HG03060 (cell line): ENCODE data around the gene S100PBP.

Source experiments
- ATAC-seq: cut with Tn5 transposase; IDR thresholded peaks from one replicate; pipeline ENCODE4 v1.9.1; 2021; ENCODE audit warnings: low read depth, moderate number of reproducible peaks; ENCODE audit not compliant: unreplicated experiment

The S100PBP gene

GRCh38 chr1:32868085-32868484, 50.6 kb downstream of the S100PBP start:
- no peak for ATAC-seq

DNA sequence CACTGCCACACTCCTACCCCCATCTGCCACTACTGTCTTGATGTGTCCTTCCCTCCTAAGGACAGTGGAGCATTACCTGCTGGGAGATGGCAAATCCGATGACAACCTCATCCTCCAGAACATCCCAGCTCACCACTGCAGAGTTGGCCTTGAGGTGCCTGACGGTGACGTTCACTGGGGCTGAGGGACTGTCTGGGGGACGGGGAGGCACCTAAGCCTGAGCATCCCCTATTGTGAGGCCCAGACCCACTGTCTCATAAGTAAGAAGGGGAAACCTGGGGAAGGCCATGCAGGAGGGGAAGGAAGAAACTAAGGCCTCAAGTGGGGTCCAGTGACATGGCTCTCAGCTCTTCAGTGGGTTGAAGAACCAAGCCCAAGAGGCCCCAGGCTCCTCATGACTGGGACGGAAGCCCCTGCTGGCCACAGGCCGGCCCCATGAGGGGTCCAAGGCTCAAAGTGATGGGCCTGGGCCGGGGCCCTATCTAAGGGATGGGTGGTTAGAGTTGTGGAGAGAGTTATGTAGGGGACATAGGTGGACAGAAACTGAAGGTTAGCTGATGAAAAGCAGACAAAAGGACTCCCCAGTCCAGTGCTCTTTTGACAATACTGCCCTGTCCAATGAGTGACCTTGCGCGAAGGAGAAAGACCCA, 51.5 kb downstream of the S100PBP start:
- no peak for ATAC-seq

GRCh38 chr1:32869923-32870614, 52.6 kb downstream of the S100PBP start:
- ATAC-seq, result no peak

- no peak for ATAC-seq
Observed at GRCh38 chr1:32870615-32871363, 53.3 kb downstream of the S100PBP start, which contains the start of gene FNDC5. Gene FNDC5, minus strand, starts transcription at chr1:32870912.

DNA sequence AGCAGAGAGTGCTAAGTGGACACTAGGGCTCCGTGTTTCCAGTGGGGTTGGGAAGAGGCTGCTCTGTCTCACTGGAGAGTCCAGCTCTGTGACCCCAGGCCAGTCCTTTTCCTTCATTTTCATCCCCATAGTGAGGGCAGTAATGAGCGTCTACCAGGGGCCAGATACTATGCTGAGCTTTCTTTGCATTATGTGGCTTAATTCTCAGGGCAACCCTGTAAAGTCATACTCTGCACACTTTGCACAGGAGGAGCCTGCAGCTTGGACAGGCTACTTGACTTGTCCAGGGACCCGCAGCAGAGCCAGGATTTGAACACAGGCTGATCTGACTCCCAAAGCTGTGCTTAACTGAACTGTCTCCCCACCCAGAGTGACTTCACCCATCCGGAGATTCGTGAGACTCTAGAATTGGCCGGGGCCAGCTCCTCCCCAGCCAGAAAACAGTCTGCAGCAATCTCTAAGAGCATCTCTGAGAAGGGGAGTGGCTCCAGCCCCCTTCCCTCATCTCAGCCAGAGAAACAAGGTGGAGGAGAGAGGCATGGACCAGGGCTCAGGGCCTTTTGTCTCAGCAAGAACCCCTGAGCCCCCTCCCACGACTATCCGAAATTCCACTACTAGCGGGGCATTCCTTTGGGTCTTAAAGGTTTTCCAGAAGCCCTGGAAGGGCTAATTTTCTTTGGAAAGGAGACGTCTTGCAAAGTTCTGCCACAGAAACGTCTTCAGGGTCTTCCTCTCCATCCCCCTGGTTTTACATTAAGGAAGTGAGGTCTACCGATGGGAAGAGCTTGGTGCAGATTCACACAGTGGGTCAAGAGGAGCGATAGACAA, 54.1 kb downstream of the S100PBP start:
- ATAC-seq, result no peak

- ATAC-seq, result no peak
Observed at GRCh38 chr1:32872192-32872460, 54.7 kb downstream of the S100PBP start.

DNA sequence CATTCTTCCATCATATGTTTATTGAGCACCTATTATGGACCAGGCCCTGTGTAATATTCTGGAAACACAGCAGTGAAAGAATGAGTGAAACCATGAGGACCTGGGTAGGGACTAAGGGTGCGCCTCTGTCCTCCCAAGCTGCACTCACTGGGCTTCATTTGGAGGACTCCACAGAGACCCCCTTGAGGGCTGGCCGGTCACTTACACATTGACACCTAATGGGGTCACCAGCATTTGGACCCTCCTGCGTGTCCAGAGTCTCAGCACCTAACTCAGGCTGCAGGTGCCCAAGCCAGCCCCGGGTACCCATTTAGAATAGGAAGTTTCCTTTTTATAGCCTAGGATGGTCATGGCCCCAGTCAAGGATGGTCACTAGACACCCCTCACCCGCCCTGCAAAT, 56.0 kb downstream of the S100PBP start:
- ATAC-seq, result no peak

DNA sequence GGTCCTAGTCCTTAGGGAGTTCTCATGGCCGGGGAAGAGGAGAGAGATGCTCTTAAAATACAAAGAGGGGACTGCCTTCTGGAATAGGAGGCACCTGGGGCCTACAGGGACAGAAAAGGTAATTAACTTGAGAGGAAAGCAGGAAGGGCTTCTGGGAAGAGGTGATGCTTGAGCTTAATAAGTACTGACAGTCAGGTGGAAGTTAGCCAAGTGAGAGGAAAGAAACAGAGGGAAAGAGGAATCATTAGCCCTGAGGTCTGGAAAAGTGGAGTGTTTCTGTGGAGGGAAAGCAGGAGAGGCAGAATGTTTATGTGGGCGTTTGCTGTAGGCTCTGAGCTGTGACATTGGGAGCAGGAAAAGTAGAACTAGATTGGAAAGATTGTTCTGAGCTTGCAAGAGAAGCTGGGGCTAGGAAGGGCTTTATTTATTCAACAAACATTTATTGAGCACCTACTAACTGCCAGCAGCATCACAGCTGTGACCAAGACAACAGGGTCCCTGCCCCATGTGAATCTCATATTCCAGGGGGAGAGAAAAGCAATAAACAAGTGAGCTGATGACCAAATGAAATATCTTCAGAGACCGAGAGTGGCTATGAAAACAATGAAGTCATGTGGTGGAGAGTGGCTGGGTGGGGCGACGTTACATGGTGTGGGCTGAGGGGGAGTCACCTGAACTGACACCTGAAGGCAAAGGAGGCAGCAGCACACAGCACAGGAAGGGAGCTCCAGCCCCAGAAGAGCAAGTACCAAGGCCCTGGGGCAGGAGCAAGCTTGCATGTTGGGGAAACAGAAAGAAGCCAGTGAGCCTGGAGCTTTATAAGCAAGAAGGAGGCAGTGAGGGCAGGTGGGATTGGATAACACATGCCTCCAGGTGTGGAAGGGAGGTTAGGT, 57.7 kb downstream of the S100PBP start:
- ATAC-seq, result no peak

DNA sequence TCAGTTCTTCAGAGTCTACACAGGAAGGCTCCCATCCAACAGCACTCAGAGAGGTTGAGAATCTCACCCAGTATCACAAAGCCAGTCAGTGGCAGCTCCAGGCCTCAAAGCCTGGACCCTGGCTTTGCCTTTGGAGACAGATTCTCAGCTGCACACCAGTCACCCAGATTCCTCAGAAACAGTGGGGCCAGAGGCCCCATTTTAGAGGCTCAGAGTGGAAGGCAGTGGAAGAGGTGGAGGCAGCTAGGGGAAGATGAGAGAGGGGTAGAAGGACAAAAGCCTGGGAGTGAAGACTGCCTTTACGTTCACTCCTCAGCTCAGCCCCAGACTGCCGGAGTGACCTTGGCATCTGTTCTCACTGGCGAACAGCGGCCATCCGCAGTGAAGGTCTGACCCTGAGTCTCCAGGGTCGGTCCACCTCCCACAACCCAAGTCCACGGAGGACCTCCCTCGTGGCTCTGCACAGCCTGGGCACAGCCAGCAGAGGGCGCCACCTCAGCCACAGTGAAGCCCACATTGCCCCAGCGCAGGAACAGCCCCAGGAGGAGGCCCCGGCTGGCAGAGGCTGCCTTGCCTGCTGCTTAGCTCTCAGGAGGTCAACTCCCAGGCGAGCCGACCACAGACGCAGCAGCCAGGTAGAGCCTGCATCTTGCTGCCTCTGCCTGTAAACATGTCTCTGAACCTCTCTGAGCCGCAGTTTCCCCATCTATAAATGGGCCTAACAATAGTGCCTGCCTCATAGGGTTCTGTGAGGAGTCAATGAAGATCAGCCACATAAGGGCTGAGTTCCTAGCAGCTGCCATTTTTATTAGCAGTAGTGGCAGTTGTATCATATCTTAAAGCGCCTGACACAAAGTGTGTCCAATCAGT, 59.1 kb downstream of the S100PBP start:
- ATAC-seq, result no peak

DNA sequence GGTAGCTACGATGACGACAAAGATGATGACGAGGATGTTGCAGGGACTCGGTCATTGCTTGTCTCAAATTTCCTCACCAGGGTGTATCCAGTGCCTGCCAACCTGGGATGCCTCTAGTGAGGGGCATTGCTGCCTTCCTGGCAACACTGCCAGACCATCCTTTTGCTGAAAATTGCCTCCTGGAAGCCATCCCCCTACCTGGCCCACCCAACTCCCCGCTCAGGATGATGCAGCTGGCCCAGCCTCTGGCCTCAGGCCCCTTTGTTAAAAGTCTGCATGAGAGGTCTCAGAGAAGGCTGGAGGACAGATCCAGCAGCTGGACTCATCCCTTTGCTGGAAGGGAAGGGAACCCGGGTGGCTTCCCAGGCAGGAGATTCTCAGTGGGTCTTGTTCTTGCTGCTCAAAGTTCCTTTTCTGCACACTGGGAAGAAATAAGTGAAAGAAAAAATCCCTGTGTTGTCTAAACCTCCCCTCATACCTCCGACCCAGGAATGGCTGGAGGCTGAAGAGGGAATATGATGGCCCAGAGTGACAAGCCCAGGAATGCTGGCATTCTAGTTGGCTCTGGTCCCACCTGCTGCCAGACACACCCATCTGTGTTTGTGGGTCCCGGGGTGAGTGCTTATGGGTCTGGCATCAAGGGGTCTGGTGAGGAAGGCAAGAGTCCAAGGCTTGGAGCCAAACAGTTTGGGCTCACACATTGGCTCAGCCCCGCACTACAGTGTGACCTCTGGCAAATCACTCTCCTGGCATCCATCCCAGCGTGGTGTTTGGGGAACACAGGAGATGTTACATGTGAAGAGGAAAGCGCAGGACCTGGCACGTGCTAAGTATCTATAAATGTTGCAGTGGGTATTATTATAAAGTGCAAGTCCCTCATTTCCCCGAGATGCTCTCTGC, 60.0 kb downstream of the S100PBP start:
- ATAC-seq, result no peak

DNA sequence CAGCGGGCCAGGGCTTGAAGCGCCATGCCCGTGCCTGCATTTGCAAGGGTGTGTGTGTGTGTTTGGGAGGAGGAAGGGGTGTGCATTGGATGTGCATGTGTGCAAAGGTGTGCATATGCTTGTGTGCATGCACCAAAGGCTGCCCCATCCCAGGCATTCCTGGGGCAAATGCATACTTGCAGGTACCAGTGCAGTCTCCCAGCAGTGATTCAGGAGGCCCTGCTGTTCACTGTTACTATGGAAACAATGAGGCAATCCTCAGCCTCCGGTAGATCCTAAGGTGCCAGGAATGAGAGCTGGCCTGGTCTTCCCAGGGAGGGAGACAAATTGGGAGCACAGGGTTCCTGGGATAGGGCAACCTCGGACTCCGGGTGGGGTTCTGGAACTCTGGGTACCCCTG, 60.7 kb downstream of the S100PBP start:
- ATAC-seq, result no peak

DNA sequence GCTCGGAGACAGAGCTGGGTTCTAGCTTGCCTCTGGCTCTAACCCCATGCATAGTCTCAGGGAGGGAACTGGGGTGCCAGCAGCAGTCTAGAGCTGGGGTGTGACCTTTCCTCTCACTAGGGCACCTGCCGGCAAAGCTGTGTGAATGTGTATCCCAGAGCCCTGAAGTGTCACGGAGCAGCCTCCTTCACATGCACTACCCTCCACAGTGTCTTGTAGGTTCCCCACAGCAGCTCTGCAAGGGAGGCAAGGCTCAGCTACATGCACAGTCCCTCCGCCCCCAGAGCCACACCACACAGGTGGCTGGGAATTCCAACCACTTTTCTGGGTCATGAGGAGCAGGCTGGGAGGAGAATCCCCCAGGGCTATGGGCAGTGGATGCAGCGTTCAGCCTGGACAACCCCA, 61.2 kb downstream of the S100PBP start:
- ATAC-seq, result no peak

- ATAC-seq, result no peak
Observed at GRCh38 chr1:32881291-32881690, 63.8 kb downstream of the S100PBP start.

DNA sequence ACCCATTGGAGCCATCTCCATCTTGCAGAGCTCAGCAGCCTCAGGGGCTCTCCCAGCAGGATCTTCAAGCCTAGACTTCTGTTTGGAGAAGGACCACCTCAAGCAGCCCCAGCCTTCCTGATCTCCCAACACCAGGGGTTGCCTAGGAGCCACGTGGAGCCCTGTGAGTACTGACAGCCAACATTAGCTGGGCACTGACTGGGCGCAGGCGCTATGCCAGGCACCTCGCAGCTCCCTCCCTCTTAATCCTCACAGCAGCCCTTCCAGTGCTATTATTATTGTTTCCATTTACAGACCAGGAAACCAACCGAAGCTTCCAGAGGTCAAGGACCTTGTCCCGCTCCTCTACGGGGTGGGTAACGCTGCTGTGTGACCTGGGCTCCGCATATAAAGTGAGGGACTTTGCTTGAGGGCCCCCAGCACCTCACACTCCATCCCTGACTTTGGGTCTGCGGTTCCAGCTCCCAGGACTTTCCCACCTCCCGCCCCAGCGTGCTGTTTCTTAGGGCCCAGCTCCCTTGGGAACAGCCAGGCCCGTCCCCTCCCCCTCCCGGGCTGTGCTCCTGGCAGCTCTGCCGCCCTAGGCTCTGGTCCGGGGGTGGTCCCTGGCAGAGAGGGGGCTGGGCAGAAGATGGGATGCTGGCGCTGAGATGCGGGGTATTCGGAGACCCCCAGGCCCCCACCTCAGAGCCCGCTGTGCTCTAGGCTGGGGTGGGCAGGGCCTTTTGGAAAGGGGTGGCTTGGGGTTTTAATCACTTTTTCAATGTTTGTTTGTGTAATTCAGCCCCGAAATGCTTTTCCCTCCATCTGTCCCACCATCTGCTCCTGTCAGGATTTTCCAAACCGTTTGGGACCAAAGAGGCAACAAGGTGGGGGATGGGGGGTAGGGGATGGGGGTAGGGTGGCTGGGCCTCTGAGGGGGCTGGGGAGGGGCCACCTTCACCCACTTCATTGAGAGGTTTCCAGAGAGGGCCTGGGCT, 64.7 kb downstream of the S100PBP start:
- ATAC-seq, result no peak

GRCh38 chr1:32883338-32884031, 66.0 kb downstream of the S100PBP start:
- no peak for ATAC-seq

DNA sequence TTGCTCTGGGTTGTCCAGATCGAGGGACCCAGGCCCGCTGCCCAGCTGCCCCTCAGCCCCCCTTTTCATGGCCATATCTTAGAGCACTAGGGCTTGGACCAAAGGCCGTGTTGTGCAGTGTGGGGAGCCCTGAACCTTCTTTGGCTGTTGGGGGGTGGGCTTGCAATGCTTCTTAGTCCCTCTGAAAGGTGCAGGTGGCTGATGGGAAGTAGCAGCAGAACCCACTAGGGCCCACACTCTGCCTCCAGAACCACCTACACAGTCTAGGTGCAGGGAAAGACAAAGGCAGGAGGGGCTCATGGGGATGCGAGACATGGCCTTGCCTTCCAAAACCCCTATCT, 66.5 kb downstream of the S100PBP start:
- no peak for ATAC-seq
